ENCODE results near the gene MOB3B.

Gene MOB3B

GRCh38 chr9:27394154-27394825, 135.3 kb downstream of the MOB3B start:
- no peak for DNase-seq (ENCODE audit: low read depth in 2 of 3, low spot score in 2 of 3)

- DNase-seq (ENCODE audit: low read depth in 2 of 3, low spot score in 2 of 3) = no peak
Observed at GRCh38 chr9:27393054-27393846, 136.4 kb downstream of the MOB3B start.

- no peak for DNase-seq (ENCODE audit: low read depth in 2 of 3, low spot score in 2 of 3)
Observed at GRCh38 chr9:27392451-27392850, 137.2 kb downstream of the MOB3B start.

- DNase-seq (ENCODE audit: low read depth in 2 of 3, low spot score in 2 of 3) = no peak
Observed at GRCh38 chr9:27391040-27391895, 138.3 kb downstream of the MOB3B start.

- DNase-seq (ENCODE audit: low read depth in 2 of 3, low spot score in 2 of 3) = no peak
Observed at GRCh38 chr9:27388150-27388549, 141.5 kb downstream of the MOB3B start.

GRCh38 chr9:27387722-27388121, 141.9 kb downstream of the MOB3B start:
- no peak for DNase-seq (ENCODE audit: low read depth in 2 of 3, low spot score in 2 of 3)

GRCh38 chr9:27386571-27387091, 143.0 kb downstream of the MOB3B start:
- no peak for DNase-seq (ENCODE audit: low read depth in 2 of 3, low spot score in 2 of 3)

- no peak for DNase-seq (ENCODE audit: low read depth in 2 of 3, low spot score in 2 of 3)
Observed at GRCh38 chr9:27385606-27386322, 143.8 kb downstream of the MOB3B start.

- DNase-seq (ENCODE audit: low read depth in 2 of 3, low spot score in 2 of 3) = no peak
Observed at GRCh38 chr9:27384262-27385014, 145.2 kb downstream of the MOB3B start.

- DNase-seq (ENCODE audit: low read depth in 2 of 3, low spot score in 2 of 3) = no peak
Observed at GRCh38 chr9:27383524-27383923, 146.1 kb downstream of the MOB3B start.

GRCh38 chr9:27382975-27383374, 146.6 kb downstream of the MOB3B start:
- no peak for DNase-seq (ENCODE audit: low read depth in 2 of 3, low spot score in 2 of 3)

- DNase-seq (ENCODE audit: low read depth in 2 of 3, low spot score in 2 of 3) = no peak
Observed at GRCh38 chr9:27382308-27382707, 147.3 kb downstream of the MOB3B start.

- no peak for DNase-seq (ENCODE audit: low read depth in 2 of 3, low spot score in 2 of 3)
Observed at GRCh38 chr9:27379311-27380251, 150.0 kb downstream of the MOB3B start.

- DNase-seq (ENCODE audit: low read depth in 2 of 3, low spot score in 2 of 3) = no peak
Observed at GRCh38 chr9:27377811-27378456, 151.7 kb downstream of the MOB3B start.

- DNase-seq (ENCODE audit: low read depth in 2 of 3, low spot score in 2 of 3) = no peak
Observed at GRCh38 chr9:27377147-27377807, 152.3 kb downstream of the MOB3B start.

GRCh38 chr9:27373851-27374250, 155.8 kb downstream of the MOB3B start:
- no peak for DNase-seq (ENCODE audit: low read depth in 2 of 3, low spot score in 2 of 3)

- DNase-seq (ENCODE audit: low read depth in 2 of 3, low spot score in 2 of 3) = no peak
Observed at GRCh38 chr9:27372615-27373014, 157.0 kb downstream of the MOB3B start.

- DNase-seq (ENCODE audit: low read depth in 2 of 3, low spot score in 2 of 3) = no peak
Observed at GRCh38 chr9:27371382-27371781, 158.2 kb downstream of the MOB3B start.
